B cell (primary cell): ENCODE results near the gene TRIM72. TPM values are rescaled to one million over a fixed set of nuclear protein-coding genes. Genes with fewer than 3 reads are reported as not detected.

Experiments used
- ATAC-seq: fragments of 200-7000 bp; cut with Tn5 transposase; one replicate; pipeline ENCODE4 v1.10.0; 2021; ENCODE audit warnings: low read depth, mild to moderate bottlenecking, moderate number of reproducible peaks, moderate library complexity
- CTCF ChIA-PET: fragments of 350-600 bp; sonication (Branson Sonifier 250); formaldehyde crosslinking; loops from one replicate; lab custom pipeline; 2021; ENCODE audit warnings: antibody characterized with exemption, inconsistent platforms; lab: Charles Lee
- POLR2A ChIA-PET: fragments of 350-600 bp; sonication (Branson Sonifier 250); formaldehyde crosslinking; loops from one replicate; lab custom pipeline; 2021; ENCODE audit warnings: antibody characterized with exemption; lab: Charles Lee
- DNase-seq: peaks from one replicate; pipeline ENCODE4 v3.0.0; 2013
- H2AFZ ChIP-seq: 2 replicates; pipeline ENCODE4 v1.6.1; 2012; ENCODE audit warnings: mild to moderate bottlenecking, low read depth, low read length; ENCODE audit not compliant: insufficient read depth, poor library complexity, severe bottlenecking
- H3K27ac ChIP-seq, 2 donors: 1 replicate in 1 of 2; 2 replicates in 1 of 2; pipeline ENCODE4 v1.5.1; 2012 to 2013; ENCODE audit warnings: low read length in 2 of 2, mild to moderate bottlenecking in 2 of 2, moderate library complexity in 1 of 2
- H3K27me3 ChIP-seq, 4 experiments: fragments of 200-600 bp in 1 of 4; sonication (generic) in 1 of 4; replicated peaks in 1 of 4; 1 replicate in 2 of 4; 2 replicates in 2 of 4; pipeline versions ENCODE4 v1.6.1 to v1.7.0; 2013 to 2016; ENCODE audit warnings: low read length in 3 of 4, mild to moderate bottlenecking in 2 of 4, mixed read lengths in 1 of 4, moderate library complexity in 1 of 4; ENCODE audit not compliant: insufficient read depth in 4 of 4, control insufficient read depth in 3 of 4; ENCODE audit errors: control extremely low read depth in 1 of 4
- H3K36me3 ChIP-seq, 2 experiments: replicated peaks in 1 of 2; 1 replicate in 1 of 2; 2 replicates in 1 of 2; pipeline versions ENCODE4 v1.6.1 to v1.7.1; 2013; ENCODE audit warnings: low read length in 1 of 2; ENCODE audit not compliant: insufficient read depth in 2 of 2, control insufficient read depth in 1 of 2; ENCODE audit errors: control extremely low read depth in 1 of 2, extremely low read depth in 1 of 2
- H3K4me1 ChIP-seq, 2 donors: fragments of 200-600 bp in 1 of 2; sonication (generic) in 1 of 2; 1 replicate in 1 of 2; 2 replicates in 1 of 2; pipeline versions ENCODE4 v1.5.1 to v1.6.1; 2013 to 2017; ENCODE audit warnings: low read length in 2 of 2; ENCODE audit not compliant: control insufficient read depth in 2 of 2, insufficient read depth in 2 of 2
- H3K4me2 ChIP-seq: replicated peaks from 2 replicates; pipeline ENCODE3; 2012; ENCODE audit warnings: mild to moderate bottlenecking, low read depth, low read length; ENCODE audit not compliant: poor library complexity, severe bottlenecking
- H3K4me3 ChIP-seq, 5 experiments: fragments of 200-600 bp in 1 of 5; sonication (generic) in 1 of 5; 1 replicate in 3 of 5; 2 replicates in 2 of 5; pipeline versions ENCODE4 v1.5.1 to v1.7.0; 2011 to 2016; ENCODE audit warnings: low read length in 4 of 5, mild to moderate bottlenecking in 4 of 5, low read depth in 2 of 5, control low read depth in 1 of 5, moderate library complexity in 1 of 5; ENCODE audit not compliant: insufficient read depth in 1 of 5; ENCODE audit errors: control extremely low read depth in 1 of 5, extremely low read depth in 1 of 5
- H3K79me2 ChIP-seq: fragments of 200-600 bp; sonication (generic); one replicate; pipeline ENCODE4 v1.6.0; 2016; ENCODE audit warnings: low read length; ENCODE audit not compliant: control insufficient read depth, insufficient read depth
- H3K9ac ChIP-seq: fragments of 200-600 bp; sonication (generic); 2 replicates; pipeline ENCODE4 v1.6.1; 2017; ENCODE audit warnings: mild to moderate bottlenecking, low read length, moderate library complexity
- H3K9me3 ChIP-seq, 3 donors: one replicate each; pipeline versions ENCODE4 v1.6.1 to v1.7.1; 2013; ENCODE audit warnings: low read length in 2 of 3; ENCODE audit not compliant: control insufficient read depth in 2 of 3, insufficient read depth in 1 of 3; ENCODE audit errors: control extremely low read depth in 1 of 3
- H4K20me1 ChIP-seq: 2 replicates; pipeline ENCODE4 v1.6.0; 2012; ENCODE audit warnings: mild to moderate bottlenecking, low read length; ENCODE audit not compliant: insufficient read depth, control insufficient read depth, poor library complexity, severe bottlenecking
- H3K27ac Mint-ChIP-seq: one replicate; pipeline ENCODE4 v1.8.0; 2021; ENCODE audit warnings: mixed read lengths
- H3K27me3 Mint-ChIP-seq: one replicate; pipeline ENCODE4 v1.8.0; 2021; ENCODE audit warnings: mixed read lengths
- H3K4me1 Mint-ChIP-seq: one replicate; pipeline ENCODE4 v1.8.0; 2021; ENCODE audit warnings: mixed read lengths
- H3K4me3 Mint-ChIP-seq: one replicate; pipeline ENCODE4 v1.8.0; 2021; ENCODE audit warnings: mixed read lengths
- H3K9me3 Mint-ChIP-seq: one replicate; pipeline ENCODE4 v1.8.0; 2022; ENCODE audit warnings: mixed read lengths; ENCODE audit not compliant: insufficient read depth
- EZH2 ChIP-seq: IDR thresholded peaks from 2 replicates; pipeline ENCODE4 v1.6.1; 2012; ENCODE audit warnings: borderline replicate concordance, low read depth, mild to moderate bottlenecking, moderate library complexity, low read length; ENCODE audit not compliant: insufficient read depth, poor library complexity, severe bottlenecking
- WGBS: methylation state at CpG from one replicate; pipeline ENCODE4 v1.1.5; 2013; ENCODE audit warnings: missing lambda C conversion rate; ENCODE audit not compliant: insufficient coverage; 5-methylcytosine and 5-hydroxymethylcytosine counted together
- intact Hi-C: fragments of 100-400 bp; cut with micrococcal nuclease; formaldehyde crosslinking; loops from one replicate; pipeline ENCODE4 v1.10.0; 2022
- polyA plus RNA-seq: library from polyadenylated mRNA; depleted of rRNA; stranded (reverse); fragments of >200 nt; gene quantifications from 2 replicates; pipeline ENCODE4 v1.2.3, GENCODE V29; 2012
- total RNA-seq, 2 donors: library from RNA; stranded (reverse); fragments of 120-200 nt in 1 of 2; gene quantifications; 1 replicate in 1 of 2; 2 replicates in 1 of 2; pipeline versions ENCODE4 v1.2.3 to v1.2.4, GENCODE V29; 2013 to 2022
- TF ChIP-seq, protein P1 (sequence below): fragments of 200-600 bp; IDR thresholded peaks from one replicate; pipeline ENCODE4 v1.8.0; 2022; ENCODE audit warnings: antibody characterized with exemption, mild to moderate bottlenecking

The TRIM72 gene
- total and polyA plus RNA-seq, 2 donors (not counting 1 experiment from before 2014, with no cell fraction given), result 0.03 to 0.05 TPM

DNA sequence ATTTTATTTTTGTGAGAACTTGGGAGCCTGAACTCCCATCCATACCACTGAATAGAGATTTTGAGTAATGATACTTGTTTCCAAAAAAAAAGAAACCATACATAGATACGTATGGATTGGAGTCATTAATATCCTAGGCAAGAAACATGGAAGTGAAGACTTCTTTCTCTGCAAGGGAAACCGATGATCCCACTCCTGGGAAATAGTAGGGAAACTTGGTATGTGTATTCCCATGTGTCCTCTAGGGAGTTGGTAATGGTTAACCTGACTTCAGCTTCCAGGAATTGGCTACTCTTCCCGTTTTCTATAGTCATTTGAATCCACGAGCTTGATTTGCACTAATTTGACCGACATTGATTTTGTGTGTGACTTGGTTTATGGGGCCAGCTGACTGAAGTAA is 28.6 kb upstream of the TRIM72 start:
- intact Hi-C loops, result loop anchor here (10.0 kb wide), 2 partner anchors 81 to 689 kb away; partner anchors contain the start of genes BCKDK and ZNF267
- H3K27ac ChIP-seq, result no peak overlapping the region
- H3K4me2 ChIP-seq, result no peak overlapping the region
- peaks cover 83% of the 10 kb centered on the region for H3K79me2 ChIP-seq
- no peak overlapping the region for H3K9ac ChIP-seq
- WGBS, result 80% methylated on average over 3 of the region's 5 CpGs
- H4K20me1 ChIP-seq, result peaks cover 98% of the 10 kb centered on the region
- no peak overlapping the region for H2AFZ ChIP-seq
- Mint-ChIP-seq H3K27ac (no peak overlapping the region), H3K4me3 (no peak overlapping the region), H3K9me3 (no peaks in the 10 kb centered on the region), H3K4me1 (peaks cover 56% of the 10 kb centered on the region), H3K27me3 (no peaks in the 10 kb centered on the region)
- ATAC-seq (no peak), DNase-seq (no peak)
- no peaks in the 10 kb centered on the region for H3K27me3 ChIP-seq
- TF ChIP-seq EZH2, result no peak
- TF ChIP-seq, protein P1, sequence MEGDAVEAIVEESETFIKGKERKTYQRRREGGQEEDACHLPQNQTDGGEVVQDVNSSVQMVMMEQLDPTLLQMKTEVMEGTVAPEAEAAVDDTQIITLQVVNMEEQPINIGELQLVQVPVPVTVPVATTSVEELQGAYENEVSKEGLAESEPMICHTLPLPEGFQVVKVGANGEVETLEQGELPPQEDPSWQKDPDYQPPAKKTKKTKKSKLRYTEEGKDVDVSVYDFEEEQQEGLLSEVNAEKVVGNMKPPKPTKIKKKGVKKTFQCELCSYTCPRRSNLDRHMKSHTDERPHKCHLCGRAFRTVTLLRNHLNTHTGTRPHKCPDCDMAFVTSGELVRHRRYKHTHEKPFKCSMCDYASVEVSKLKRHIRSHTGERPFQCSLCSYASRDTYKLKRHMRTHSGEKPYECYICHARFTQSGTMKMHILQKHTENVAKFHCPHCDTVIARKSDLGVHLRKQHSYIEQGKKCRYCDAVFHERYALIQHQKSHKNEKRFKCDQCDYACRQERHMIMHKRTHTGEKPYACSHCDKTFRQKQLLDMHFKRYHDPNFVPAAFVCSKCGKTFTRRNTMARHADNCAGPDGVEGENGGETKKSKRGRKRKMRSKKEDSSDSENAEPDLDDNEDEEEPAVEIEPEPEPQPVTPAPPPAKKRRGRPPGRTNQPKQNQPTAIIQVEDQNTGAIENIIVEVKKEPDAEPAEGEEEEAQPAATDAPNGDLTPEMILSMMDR, result no peak
- no peak overlapping the region for H3K4me3 ChIP-seq
- ChIA-PET POLR2A (interaction anchor here (0.6 kb wide), 1 partner anchor 219 kb away, joined by 8 read pairs; no protein-coding TSS in a partner anchor), CTCF (no interaction called here)
- H3K36me3 ChIP-seq, result peaks cover 13 to 81% of the 10 kb centered on the region in 2 experiments
- H3K4me1 ChIP-seq, result peaks cover 18 to 32% of the 10 kb centered on the region in 2 donors
- no peaks in the 10 kb centered on the region for H3K9me3 ChIP-seq

DNA sequence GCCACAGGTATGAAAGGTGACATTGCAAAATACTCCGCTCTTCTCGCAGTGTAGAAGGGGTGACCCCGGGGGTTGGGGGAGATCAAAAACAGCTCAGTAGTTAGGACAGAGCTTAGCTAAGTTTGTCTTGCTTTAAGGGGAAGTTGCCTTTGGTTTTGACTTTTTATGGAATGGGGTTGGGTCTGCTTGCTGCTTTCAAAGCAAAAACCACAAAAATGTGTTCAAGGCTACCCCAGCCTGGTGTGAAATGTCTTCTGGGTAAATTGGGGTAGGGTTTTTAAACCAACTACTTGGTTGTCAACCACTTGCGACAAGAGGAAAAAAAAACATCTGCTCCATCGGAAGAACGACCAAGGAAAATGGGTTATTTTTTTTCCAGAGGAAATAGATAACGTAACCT is 27.7 kb upstream of the TRIM72 start:
- Mint-ChIP-seq H3K27me3 (no peaks in the 10 kb centered on the region), H3K9me3 (no peaks in the 10 kb centered on the region), H3K4me1 (peaks cover 56% of the 10 kb centered on the region), H3K4me3 (no peak overlapping the region), H3K27ac (no peak overlapping the region)
- H3K36me3 ChIP-seq, result peaks cover 13 to 89% of the 10 kb centered on the region in 2 experiments
- POLR2A ChIA-PET, result no interaction called here
- no peak overlapping the region for H3K9ac ChIP-seq
- no peak for DNase-seq
- no peak overlapping the region for H3K4me3 ChIP-seq
- H3K27ac ChIP-seq, result no peak overlapping the region
- H2AFZ ChIP-seq, result no peak overlapping the region
- ATAC-seq, result no peak
- peaks cover 18 to 28% of the 10 kb centered on the region in 2 donors for H3K4me1 ChIP-seq
- no peaks in the 10 kb centered on the region for H3K27me3 ChIP-seq
- intact Hi-C loops, result loop anchor here (10.0 kb wide), 2 partner anchors 81 to 689 kb away; partner anchors contain the start of genes BCKDK and ZNF267
- CTCF ChIA-PET, result interaction anchor here (0.5 to 1.0 kb wide), 2 partner anchors 28 to 58 kb away, joined by 3 read pairs; no protein-coding TSS in a partner anchor
- H3K4me2 ChIP-seq, result no peak overlapping the region
- TF ChIP-seq, protein P1, result no peak
- TF ChIP-seq EZH2, result no peak
- no peaks in the 10 kb centered on the region for H3K9me3 ChIP-seq
- peaks cover 75% of the 10 kb centered on the region for H3K79me2 ChIP-seq
- 94% methylated on average over 3 of the region's 7 CpGs for WGBS
- peaks cover 99% of the 10 kb centered on the region for H4K20me1 ChIP-seq
